ENCODE results near the gene RPL3. TPM values are rescaled to one million over a fixed set of nuclear protein-coding genes. Genes with fewer than 3 reads are reported as not detected.
A peak's percentile ranks its signal among the peaks of the same experiment; 100 is the strongest.

Gene RPL3
- total and polyA plus RNA-seq, 2 of the 4 experiments (the other 2 are of a cell fraction) = 2,871 to 3,312 TPM

GRCh38 chr22:39291523-39291922 is 27.9 kb downstream of the RPL3 start:
- H3K36me3 ChIP-seq (ENCODE audit: control insufficient read depth, insufficient read depth, low read length) = no peaks in the 10 kb centered on the region
- WGBS, 2 experiments (ENCODE audit: extremely low coverage in 2 of 2, insufficient read length in 1 of 2) = no CpG with 5 or more reads among the region's 10 CpGs
- no peak overlapping the region for H3K56ac ChIP-seq (ENCODE audit: extremely low read depth, insufficient read depth, low read length)
- no peak overlapping the region for H3K27ac ChIP-seq (ENCODE audit: insufficient read depth, low read length)
- no TSS peak for BruUV-seq (replicated peaks)
- no peak for DNase-seq
- H3K4me2 ChIP-seq (ENCODE audit: low read depth, low read length) = no peak overlapping the region
- no peak overlapping the region for H3K9ac ChIP-seq (ENCODE audit: low read depth, low read length)
- dilution Hi-C loops (cut with HindIII; ENCODE audit: low sequenced_read_pairs, unreplicated experiment) = no loop called here
- peak overlapping the region; percentile 87 for H2AK9ac ChIP-seq (replicated peaks; ENCODE audit: low read depth, low read length, poor library complexity)
- intact Hi-C loops (cut with micrococcal nuclease) = no loop called here
- no peak overlapping the region for H2AFZ ChIP-seq (replicated peaks; ENCODE audit: low read length, poor library complexity)
- no peak overlapping the region; a peak in 1 of 4 replicates for H4K8ac ChIP-seq (ENCODE audit: low read depth in 2 of 2, low read length in 2 of 2)
- H3K9me1 ChIP-seq (ENCODE audit: insufficient read depth, low read length) = peaks cover 8% of the 10 kb centered on the region; the same call in 1 of the 2 replicates
- H4K91ac ChIP-seq (ENCODE audit: insufficient read depth, low read depth, low read length) = peak overlapping the region; percentile 78
- no peak overlapping the region; the same call in 1 of the 2 replicates for H3K23ac ChIP-seq (ENCODE audit: low read depth, low read length)
- H2BK20ac ChIP-seq (ENCODE audit: low read depth, low read length) = peak overlapping the region; percentile 52; the same call in 1 of the 2 replicates
- peak overlapping the region; percentile 41 for H2BK120ac ChIP-seq (ENCODE audit: low read depth, low read length)
- H4K20me1 ChIP-seq (ENCODE audit: insufficient read depth, low read length) = no peaks in the 10 kb centered on the region
- H3K9me3 ChIP-seq (ENCODE audit: control insufficient read depth, insufficient read depth, low read length) = no peaks in the 10 kb centered on the region
- no peaks in the 10 kb centered on the region for H3K79me1 ChIP-seq (ENCODE audit: low read depth in 1 of 2, low read length in 2 of 2)
- no peak overlapping the region for H4K5ac ChIP-seq (ENCODE audit: low read depth, low read length)
- in situ Hi-C loops (cut with MboI; ENCODE audit: low sequenced_read_pairs) = no loop called here
- ChIA-PET POLR2A (ENCODE audit: unreplicated experiment) (no interaction called here), CTCF (no interaction called here)
- TF ChIP-seq BHLHE40 (IDR thresholded peaks at IDR 0.05; ENCODE audit: low read depth, low read length) (no peak), CTCF (conservative IDR thresholded peaks at IDR 0.05; ENCODE audit: low read depth, low read length) (0 out of 2 replicates have a peak, but pooled peaks have one; percentile 1)
- no peak overlapping the region for H3K4me3 ChIP-seq (ENCODE audit: insufficient read depth, low read depth, low read length)
- no peak overlapping the region for H3K18ac ChIP-seq (ENCODE audit: low read depth, low read length)
- H3K4me1 ChIP-seq (ENCODE audit: control insufficient read depth, insufficient read depth, low read length) = peaks cover 23% of the 10 kb centered on the region
- H3K4ac ChIP-seq (ENCODE audit: low read depth, low read length) = peak overlapping the region; percentile 76
- peak overlapping the region; percentile 86 for H2AK5ac ChIP-seq (ENCODE audit: low read depth, low read length)
- ATAC-seq (ENCODE audit: low read depth) = no peak
- peak overlapping the region; percentile 23 for H2BK5ac ChIP-seq (ENCODE audit: low read depth, low read length, poor library complexity, severe bottlenecking)
- no peaks in the 10 kb centered on the region; the same call in 1 of the 2 replicates for H3K27me3 ChIP-seq (ENCODE audit: control insufficient read depth, insufficient read depth, low read length)
- no peak overlapping the region for H3K14ac ChIP-seq (replicated peaks; ENCODE audit: low read depth, low read length)
- peak overlapping the region; percentile 61; the same call in 1 of the 3 replicates for H2BK15ac ChIP-seq (ENCODE audit: low read depth, low read length)

Data from IMR-90 (cell line).